Measurements from ENCODE around the gene OR10J4.
"Not testable (repeated sequence)": the region's sequence is repeated elsewhere in the genome, so short reads cannot be mapped to it uniquely, and the experiment has no call there.

Gene OR10J4

DNA sequence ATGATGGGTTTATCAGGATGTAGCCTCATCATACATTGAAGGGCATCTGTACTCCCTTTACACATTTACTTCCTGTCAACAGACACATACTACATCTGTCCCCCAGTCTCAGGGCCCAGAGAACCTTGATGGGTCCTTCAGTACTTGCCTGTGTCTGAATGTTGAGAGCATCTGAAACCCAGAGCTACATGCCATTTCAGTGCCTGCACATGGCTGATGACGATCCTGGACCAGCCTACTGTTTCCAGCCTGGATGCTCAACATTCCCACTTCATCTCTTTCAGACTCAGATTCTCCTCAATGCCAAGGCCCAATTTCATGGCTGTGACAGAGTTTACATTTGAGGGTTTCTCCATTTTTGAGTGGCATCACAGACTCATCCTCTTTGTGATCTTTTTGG, at the start of gene OR10J4:
Gene OR10J4, plus strand, starts transcription at position 301 of the 400 bp plus-strand sequence.
- no peak for DNase-seq

DNA sequence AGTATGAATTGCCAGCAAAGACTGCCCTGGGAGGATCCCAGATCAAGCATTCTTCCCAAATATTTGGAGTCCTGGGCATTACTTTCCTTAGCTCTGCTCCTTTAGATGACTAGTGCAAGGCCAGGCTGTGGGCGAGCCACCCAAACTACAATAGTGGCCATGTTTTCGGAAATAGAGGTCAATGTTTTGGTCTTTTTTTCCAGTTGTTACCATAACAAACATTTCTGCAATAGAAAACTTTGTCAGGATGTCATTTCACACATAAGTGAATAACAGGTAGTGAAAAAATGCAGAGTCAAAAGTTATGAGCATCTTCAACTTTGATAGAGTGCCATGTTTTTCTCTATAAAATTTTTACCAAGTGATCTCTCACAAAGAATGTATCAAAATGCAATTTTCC, 25.2 kb upstream of the OR10J4 start:
- DNase-seq = no peak

- no peak for DNase-seq
These were observed 23.1 kb upstream of the OR10J4 start for GRCh38 chr1:159408862-159409400.

DNA sequence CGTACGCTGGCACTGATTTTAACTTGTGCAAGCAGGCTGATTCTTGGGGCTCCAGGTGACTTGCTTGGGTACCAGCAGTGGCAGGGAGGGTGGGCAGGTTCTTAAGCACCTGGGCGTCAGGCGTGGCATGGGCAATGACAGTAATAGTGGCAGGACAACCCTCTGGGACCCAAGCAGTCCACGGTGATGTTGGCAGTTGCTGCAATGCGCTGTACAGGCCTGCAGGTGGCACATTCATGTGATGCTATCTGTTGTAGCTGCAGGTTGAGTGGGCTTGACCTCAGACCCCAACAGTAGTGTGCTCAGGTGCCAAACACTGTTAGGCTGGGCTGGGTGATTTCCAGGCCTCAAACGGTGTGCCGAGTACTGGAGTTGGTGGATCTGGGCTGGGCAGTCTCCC, 10.2 kb upstream of the OR10J4 start:
- no peak for DNase-seq

DNA sequence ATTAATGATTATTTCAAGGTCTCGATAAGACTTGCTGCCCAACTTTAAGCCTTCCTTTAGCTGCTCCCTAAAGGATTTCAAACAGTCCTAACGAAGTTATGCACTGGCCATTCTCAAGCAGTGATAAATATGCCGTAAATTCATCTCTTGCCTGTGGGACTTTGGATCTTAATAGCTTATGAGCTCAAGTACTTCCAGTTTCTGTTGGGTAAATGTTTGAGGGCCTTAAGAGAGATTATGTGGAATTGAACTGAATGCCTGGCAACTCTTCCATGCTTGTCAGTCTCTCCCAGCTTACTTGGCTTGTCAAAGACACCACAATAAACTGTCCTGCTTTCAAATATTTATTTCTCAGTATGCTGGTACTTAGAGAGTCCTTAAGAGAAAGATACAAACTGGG, 3.5 kb upstream of the OR10J4 start:
- DNase-seq = no peak

DNA sequence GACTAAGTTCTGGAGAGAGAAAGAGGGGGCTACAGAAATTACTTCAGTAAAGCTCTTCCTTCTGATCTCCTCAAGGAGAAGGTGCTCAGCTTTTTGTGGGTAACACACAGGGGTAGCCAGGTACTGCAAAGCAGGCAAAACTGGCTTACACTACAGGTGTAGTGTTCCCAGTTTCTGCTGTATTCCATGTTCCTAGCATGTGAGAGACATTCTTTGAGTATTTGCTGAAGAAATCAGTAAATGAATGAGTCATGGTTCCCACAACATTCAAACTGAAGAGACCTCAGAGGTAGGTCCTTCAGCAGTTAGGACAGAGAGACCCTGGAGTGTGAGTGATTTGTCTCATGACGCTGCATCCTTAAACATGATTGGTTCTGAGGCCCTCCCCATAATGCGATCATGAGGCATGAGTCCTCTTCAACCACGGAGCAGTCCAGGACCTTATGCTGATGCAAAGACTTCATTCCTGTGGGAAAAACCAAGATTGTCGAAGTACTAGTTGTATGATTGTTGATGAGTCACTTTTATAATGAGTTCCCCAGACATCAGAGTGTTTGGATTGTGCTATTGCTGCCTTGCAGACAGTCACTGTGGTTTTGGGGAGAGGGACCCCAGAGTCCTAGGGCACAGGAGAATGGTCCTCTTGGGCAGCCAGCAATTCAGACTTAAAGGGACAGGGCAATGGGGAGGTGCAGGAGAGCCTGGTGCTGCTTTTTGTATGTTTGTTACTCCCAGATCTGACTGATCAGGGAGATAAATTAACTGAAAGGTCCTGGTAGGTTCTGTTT, 2.7 kb upstream of the OR10J4 start:
- DNase-seq = peak; percentile 88

DNA sequence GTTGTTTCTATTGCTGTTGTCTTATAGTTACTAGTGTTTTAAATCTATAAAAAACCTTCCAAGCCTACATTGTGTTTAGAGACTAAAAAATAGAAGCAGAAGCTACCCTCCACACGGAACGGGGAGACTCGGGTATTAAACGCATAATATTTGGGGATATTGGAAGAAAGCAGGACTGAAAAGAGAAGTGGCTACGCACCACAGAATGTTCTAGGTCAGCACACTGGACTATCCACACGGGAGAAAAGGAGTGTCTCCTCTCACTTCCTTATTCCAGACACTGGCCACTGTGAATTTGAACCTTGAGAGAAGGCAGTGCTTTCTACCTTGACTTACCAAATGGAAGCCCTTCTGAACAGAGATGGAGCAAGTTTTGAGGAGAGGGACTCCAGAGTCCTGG, 1.0 kb upstream of the OR10J4 start:
- no peak for DNase-seq

- no peak for DNase-seq
These were observed 4.5 kb downstream of the OR10J4 start for GRCh38 chr1:159436469-159436868.

DNA sequence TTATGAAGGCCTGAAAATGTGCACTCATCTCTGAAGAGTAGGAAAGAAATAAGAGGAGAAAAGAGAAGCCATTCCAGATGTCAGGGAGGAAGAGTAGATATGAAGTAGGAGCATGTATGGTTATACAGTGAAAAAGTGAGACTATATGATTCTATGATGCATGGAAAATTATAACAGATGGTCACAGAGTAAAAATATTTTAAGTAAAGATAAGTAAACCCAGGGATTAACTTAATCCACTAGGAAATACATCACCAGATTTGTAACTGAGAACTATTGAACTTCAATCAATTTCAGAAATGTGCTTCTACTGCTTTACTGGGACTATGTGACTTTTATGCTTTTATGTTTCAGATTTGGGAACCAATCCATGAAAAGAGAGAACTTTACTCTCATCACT, 7.4 kb downstream of the OR10J4 start, which contains the start of gene OR10J1:
Gene OR10J1, plus strand, starts transcription at position 301 of the 400 bp plus-strand sequence. Its CDS starts 70 bp downstream, at position 371.
- no peak for DNase-seq

- no peak for DNase-seq
These were observed 9.4 kb downstream of the OR10J4 start for GRCh38 chr1:159441360-159441759.

- no peak for DNase-seq
These were observed 10.4 kb downstream of the OR10J4 start for GRCh38 chr1:159442428-159442827.

GRCh38 chr1:159443066-159443750, 11.2 kb downstream of the OR10J4 start:
- DNase-seq = peak; percentile 65

GRCh38 chr1:159444511-159444910, 12.5 kb downstream of the OR10J4 start:
- DNase-seq = no peak

GRCh38 chr1:159448181-159448580, 16.2 kb downstream of the OR10J4 start:
- no peak for DNase-seq

- not testable (repeated sequence) for DNase-seq
These were observed 17.6 kb downstream of the OR10J4 start for GRCh38 chr1:159449605-159450004.

GRCh38 chr1:159459551-159459950, 27.5 kb downstream of the OR10J4 start:
- no peak for DNase-seq

- no peak for DNase-seq
These were observed 33.2 kb downstream of the OR10J4 start for GRCh38 chr1:159465191-159465603.

DNA sequence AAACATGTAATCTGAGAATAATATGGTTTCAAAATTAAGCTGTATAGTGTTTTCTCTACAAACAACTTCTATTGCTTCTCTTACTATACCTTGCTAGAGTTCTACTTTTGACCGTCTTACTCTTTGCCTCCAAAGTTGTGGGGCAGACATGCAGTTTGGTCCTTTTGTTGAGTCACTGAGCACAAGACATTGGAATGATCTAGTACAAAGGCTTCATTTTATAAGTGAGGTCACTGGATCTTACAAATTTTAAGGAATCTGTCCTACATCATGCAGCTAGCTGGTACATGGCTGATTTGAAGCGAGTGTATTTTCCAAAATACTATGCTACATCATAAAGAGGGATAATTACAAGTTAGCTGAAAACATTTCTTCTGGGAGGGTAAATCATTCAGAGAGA, 36.3 kb downstream of the OR10J4 start:
- DNase-seq = no peak

DNA sequence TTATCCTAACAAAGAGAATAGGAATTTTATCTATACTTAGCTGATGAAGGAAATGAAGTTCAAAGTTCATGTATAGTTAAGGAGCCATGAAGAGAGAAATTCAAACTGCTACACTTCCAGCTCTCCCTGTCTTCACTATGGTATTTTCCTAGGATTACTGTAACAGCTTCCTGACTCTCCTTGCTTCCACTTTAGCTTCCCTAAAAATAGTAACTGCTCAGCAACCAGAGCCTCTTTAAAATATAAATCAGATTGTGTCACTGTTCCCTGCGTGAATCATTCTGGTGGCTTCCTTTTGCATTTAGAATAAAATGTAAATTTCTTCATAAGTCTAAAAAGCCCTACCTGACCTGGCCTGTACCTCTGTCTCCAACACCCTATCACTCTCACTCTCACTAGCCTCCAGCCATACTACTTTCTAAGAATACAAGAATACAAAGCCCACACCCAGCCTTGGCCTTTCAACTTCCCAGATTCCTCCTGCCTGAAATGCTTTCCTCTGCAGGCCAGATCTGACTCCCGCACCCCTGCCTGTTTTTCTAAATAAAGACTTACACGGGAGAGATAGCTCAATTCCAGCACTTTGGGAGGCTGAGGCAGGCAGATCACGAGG, 38.0 kb downstream of the OR10J4 start:
- no peak for DNase-seq

GRCh38 chr1:159473335-159473734, 41.3 kb downstream of the OR10J4 start:
- peak; percentile 42 for DNase-seq

DNA sequence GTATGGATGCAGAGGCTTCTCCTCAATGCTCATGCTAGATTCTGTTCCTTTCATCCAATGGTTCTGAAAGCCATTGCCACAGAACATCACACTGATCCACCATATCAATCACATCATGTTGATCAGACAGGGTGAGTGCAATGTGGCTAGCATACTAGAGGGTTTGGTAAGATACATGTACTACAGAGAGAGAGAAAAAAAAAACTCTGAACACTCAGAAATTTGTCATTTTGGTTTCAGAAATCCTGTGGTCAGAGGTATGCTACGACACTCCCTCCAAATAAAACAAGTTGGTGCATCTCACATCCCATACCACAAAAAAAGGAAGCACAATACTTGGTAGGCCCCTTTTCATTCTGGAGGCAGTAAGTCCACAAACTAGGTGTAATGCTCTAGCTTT, 42.9 kb downstream of the OR10J4 start:
- no peak for DNase-seq
